ENCODE data around the gene XRCC6. TPM values are rescaled to one million over a fixed set of nuclear protein-coding genes. Genes with fewer than 3 reads are reported as not detected.

Gene XRCC6
- total RNA-seq, 1 donor from 2014 or later: 158 TPM

GRCh38 chr22:41575533-41575932 lies 45.6 kb upstream of the XRCC6 start:
- no peak for TF ChIP-seq POLR2A (IDR thresholded peaks at IDR 0.05)
- TF ChIP-seq POLR2AphosphoS5 (IDR thresholded peaks at IDR 0.05; ENCODE audit: insufficient read depth in 1 of 2, low read depth in 1 of 2): no peak
- no peak for TF ChIP-seq CTCF (IDR thresholded peaks at IDR 0.05)
- H3K9me3 ChIP-seq: no peaks in the 10 kb centered on the region
- H3K27me3 ChIP-seq: no peaks in the 10 kb centered on the region
- intact Hi-C loops (cut with DNase I): no loop called here
- H3K4me3 ChIP-seq: no peak overlapping the region
- H3K36me3 ChIP-seq: peaks cover 0 to 6% of the 10 kb centered on the region in 2 donors
- H3K4me1 ChIP-seq: peaks cover 11% of the 10 kb centered on the region
- no peak for DNase-seq (ENCODE audit: extremely low spot score in 2 of 2)
- H3K27ac ChIP-seq: peak overlapping the region; percentile 83

GRCh38 chr22:41576877-41577276 lies 44.2 kb upstream of the XRCC6 start:
- intact Hi-C loops (cut with DNase I): no loop called here
- Histone ChIP-seq H3K4me1 (peaks cover 11% of the 10 kb centered on the region), H3K36me3 (peaks cover 0 to 7% of the 10 kb centered on the region in 2 donors), H3K27me3 (no peaks in the 10 kb centered on the region), H3K9me3 (no peaks in the 10 kb centered on the region), H3K27ac (peak overlapping the region; percentile 83), H3K4me3 (no peak overlapping the region)
- DNase-seq (ENCODE audit: extremely low spot score in 2 of 2): no peak
- TF ChIP-seq CTCF (IDR thresholded peaks at IDR 0.05) (peak in 1 of 3 experiments; percentile 48), POLR2A (IDR thresholded peaks at IDR 0.05) (no peak), POLR2AphosphoS5 (IDR thresholded peaks at IDR 0.05; ENCODE audit: insufficient read depth in 1 of 2, low read depth in 1 of 2) (peak in 1 of 2 donors; percentile 11)

DNA sequence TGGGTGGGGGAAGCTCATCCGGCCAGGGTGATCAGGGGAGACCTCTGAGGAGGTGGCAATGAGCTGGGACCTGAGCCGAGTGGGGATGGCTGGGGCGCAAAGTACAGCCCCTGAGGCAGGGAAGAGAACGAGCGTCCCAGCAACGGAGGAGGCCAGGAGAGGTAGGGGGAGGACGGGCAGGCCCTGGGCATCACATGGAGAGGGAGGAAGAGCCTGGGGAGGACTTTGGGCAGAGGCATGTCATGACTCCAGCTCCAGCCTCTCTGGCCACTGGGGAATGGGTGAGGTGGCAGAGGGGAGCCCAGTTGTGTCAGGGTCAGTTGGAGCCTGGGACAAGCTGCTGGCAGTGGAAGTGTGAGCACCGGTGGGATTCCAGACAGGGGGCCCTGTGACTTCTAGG lies 43.0 kb upstream of the XRCC6 start:
- TF ChIP-seq POLR2A (IDR thresholded peaks at IDR 0.05) (no peak), CTCF (IDR thresholded peaks at IDR 0.05) (no peak), POLR2AphosphoS5 (IDR thresholded peaks at IDR 0.05; ENCODE audit: insufficient read depth in 1 of 2, low read depth in 1 of 2) (no peak)
- Histone ChIP-seq H3K36me3 (peaks cover 0 to 19% of the 10 kb centered on the region in 2 donors), H3K4me1 (peaks cover 11% of the 10 kb centered on the region), H3K27me3 (no peaks in the 10 kb centered on the region), H3K9me3 (no peaks in the 10 kb centered on the region), H3K4me3 (no peak overlapping the region), H3K27ac (no peak overlapping the region)
- DNase-seq (ENCODE audit: extremely low spot score in 2 of 2): no peak
- intact Hi-C loops (cut with DNase I): no loop called here

DNA sequence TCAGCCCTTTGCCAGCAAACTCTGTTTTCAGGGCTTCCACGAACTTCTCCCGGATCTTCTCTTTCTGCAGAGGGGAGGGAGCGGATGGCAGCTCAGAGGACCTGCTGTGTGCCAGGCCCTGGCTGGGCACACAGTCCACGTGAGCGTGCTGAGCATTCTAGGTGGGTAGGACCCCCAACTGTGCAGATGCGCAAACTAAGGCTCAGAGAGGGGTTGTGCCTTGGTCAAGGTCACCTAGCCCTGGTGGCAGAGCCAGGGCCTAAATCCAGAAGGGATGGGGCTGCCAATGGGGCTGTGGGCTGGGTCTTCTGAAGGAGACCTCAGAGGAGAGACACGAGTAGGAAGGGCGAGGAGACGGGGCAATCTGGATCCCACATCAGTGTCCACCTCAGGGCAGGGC lies 42.3 kb upstream of the XRCC6 start:
- Histone ChIP-seq H3K4me3 (no peak overlapping the region), H3K27me3 (no peaks in the 10 kb centered on the region), H3K4me1 (peaks cover 11% of the 10 kb centered on the region), H3K27ac (no peak overlapping the region), H3K9me3 (no peaks in the 10 kb centered on the region), H3K36me3 (peaks cover 0 to 26% of the 10 kb centered on the region in 2 donors)
- no peak for DNase-seq (ENCODE audit: extremely low spot score in 2 of 2)
- no peak for TF ChIP-seq POLR2A (IDR thresholded peaks at IDR 0.05)
- TF ChIP-seq POLR2AphosphoS5 (IDR thresholded peaks at IDR 0.05; ENCODE audit: insufficient read depth in 1 of 2, low read depth in 1 of 2): no peak
- no peak for TF ChIP-seq CTCF (IDR thresholded peaks at IDR 0.05)
- intact Hi-C loops (cut with DNase I): no loop called here

DNA sequence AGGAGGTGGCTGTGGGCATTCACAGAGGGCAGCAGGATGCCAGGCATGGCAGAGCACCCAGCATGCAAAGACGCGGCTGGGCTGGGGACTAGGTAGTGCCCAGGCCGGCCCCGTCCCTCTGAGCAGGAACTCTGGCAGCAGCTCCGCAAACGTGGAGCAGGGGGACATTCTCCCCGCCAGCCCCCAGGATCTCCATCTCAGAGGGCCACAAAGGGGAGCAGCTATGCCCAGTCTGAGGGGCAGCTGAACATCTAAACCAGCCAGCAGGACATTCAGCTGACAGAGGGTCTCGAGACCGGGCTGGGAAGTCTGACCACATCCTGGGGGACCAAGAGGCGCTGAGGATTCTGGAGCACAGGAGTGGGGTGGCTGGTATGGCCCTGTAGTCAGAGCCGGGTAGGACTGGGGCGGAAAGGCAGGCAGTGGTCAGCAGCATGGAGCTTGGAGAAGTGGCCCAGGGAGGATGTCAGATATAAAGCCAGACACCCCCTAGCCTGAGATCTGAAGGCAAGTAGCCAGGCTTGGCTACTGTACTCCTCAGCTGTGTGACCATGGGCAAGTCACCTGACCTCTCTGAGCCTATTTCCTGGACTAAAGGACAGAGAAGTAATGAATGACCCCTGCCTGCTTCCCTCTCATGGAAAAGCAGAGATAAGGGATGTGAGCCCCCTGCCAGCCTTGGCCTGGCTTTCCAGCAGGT lies 41.6 kb upstream of the XRCC6 start:
- intact Hi-C loops (cut with DNase I): no loop called here
- Histone ChIP-seq H3K9me3 (no peaks in the 10 kb centered on the region), H3K36me3 (peaks cover 0 to 33% of the 10 kb centered on the region in 2 donors), H3K27me3 (no peaks in the 10 kb centered on the region), H3K27ac (no peak overlapping the region), H3K4me3 (no peak overlapping the region), H3K4me1 (peaks cover 11% of the 10 kb centered on the region)
- TF ChIP-seq POLR2A (IDR thresholded peaks at IDR 0.05) (no peak), CTCF (IDR thresholded peaks at IDR 0.05) (no peak), POLR2AphosphoS5 (IDR thresholded peaks at IDR 0.05; ENCODE audit: insufficient read depth in 1 of 2, low read depth in 1 of 2) (no peak)
- DNase-seq (ENCODE audit: extremely low spot score in 2 of 2): no peak

Data from vagina (tissue), 2 donors.